Thyroid gland (tissue), 4 donors: ENCODE results near the gene CD300C. TPM values are rescaled to one million over a fixed set of nuclear protein-coding genes. Genes with fewer than 3 reads are reported as not detected.

Experiments
- DNase-seq, 2 donors: peaks; one replicate each; pipeline ENCODE4 v3.0.0-alpha.2; 2019
- H3K27ac ChIP-seq, 3 donors: fragments of 200-600 bp; sonication (generic); 1 replicate in 2 of 3; 2 replicates in 1 of 3; pipeline ENCODE4 v1.5.1; 2016 to 2019; ENCODE audit warnings: mild to moderate bottlenecking in 1 of 3, moderate library complexity in 1 of 3
- H3K27me3 ChIP-seq: fragments of 200-600 bp; sonication (generic); one replicate; pipeline ENCODE4 v1.5.1; 2019
- H3K36me3 ChIP-seq, 2 donors: fragments of 200-600 bp; sonication (generic); one replicate each; pipeline ENCODE4 v1.5.1; 2016 to 2019
- H3K4me1 ChIP-seq, 2 donors: fragments of 200-600 bp; sonication (generic); one replicate each; pipeline ENCODE4 v1.5.1; 2017 to 2019
- H3K4me3 ChIP-seq, 3 donors: fragments of 200-600 bp; sonication (generic); replicated peaks in 1 of 3; 1 replicate in 2 of 3; 2 replicates in 1 of 3; pipeline ENCODE4 v1.5.1; 2016; ENCODE audit warnings: mild to moderate bottlenecking in 1 of 3
- H3K9me3 ChIP-seq: fragments of 200-600 bp; sonication (generic); one replicate; pipeline ENCODE4 v1.5.1; 2017
- CTCF ChIP-seq, 6 experiments: fragments of 200-600 bp in 3 of 6; fragments of 450-650 bp in 3 of 6; sonication (generic) in 3 of 6; IDR thresholded peaks; one replicate each; pipeline ENCODE4 v1.5.1; 2016 to 2019; ENCODE audit warnings: antibody characterized with exemption in 6 of 6, mild to moderate bottlenecking in 2 of 6, inconsistent platforms in 1 of 6, moderate library complexity in 1 of 6
- POLR2A ChIP-seq, 2 donors: fragments of 450-650 bp; IDR thresholded peaks; one replicate each; pipeline ENCODE4 v1.6.1; 2017; ENCODE audit warnings: antibody characterized with exemption in 2 of 2, mild to moderate bottlenecking in 2 of 2, moderate library complexity in 1 of 2
- WGBS, 2 donors: methylation state at CpG; one replicate each; pipeline ENCODE4 v1.1.5; 2017; 5-methylcytosine and 5-hydroxymethylcytosine counted together
- intact Hi-C: fragments of 100-400 bp; cut with DNase I; formaldehyde crosslinking; loops from one replicate; pipeline ENCODE4 v1.15.1; 2023
- total RNA-seq, 4 donors: library from RNA; depleted of rRNA; stranded (reverse); fragments of >200 nt; gene quantifications; one replicate each; pipeline ENCODE4 v1.2.3, GENCODE V29; 2016

Gene CD300C
- total RNA-seq, 4 donors from 2014 or later: 0.45 to 1.2 (median 1.1) TPM; not detected in 1

DNA sequence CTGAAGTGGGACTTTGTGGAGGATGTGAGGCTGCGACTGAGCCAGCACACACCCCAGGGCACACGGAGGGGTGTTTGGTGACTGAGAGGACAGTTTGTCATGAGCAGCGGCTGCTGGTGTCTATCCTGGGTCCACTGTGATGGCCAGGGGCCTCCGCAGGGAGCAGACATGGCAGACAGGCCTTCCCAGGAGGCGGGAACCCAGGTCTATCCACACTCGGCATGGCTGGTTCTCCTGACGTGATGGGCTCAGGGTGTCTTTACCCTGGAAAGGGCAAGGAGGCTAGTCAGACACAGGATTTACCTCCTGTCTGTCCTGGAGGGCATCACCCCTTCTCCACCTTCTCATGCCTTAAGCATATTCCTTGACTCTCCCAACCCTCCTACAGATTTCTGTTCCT lies 671 bp upstream of the CD300C start:
- H3K36me3 ChIP-seq: no peaks in the 10 kb centered on the region
- no peaks in the 10 kb centered on the region for H3K9me3 ChIP-seq

DNA sequence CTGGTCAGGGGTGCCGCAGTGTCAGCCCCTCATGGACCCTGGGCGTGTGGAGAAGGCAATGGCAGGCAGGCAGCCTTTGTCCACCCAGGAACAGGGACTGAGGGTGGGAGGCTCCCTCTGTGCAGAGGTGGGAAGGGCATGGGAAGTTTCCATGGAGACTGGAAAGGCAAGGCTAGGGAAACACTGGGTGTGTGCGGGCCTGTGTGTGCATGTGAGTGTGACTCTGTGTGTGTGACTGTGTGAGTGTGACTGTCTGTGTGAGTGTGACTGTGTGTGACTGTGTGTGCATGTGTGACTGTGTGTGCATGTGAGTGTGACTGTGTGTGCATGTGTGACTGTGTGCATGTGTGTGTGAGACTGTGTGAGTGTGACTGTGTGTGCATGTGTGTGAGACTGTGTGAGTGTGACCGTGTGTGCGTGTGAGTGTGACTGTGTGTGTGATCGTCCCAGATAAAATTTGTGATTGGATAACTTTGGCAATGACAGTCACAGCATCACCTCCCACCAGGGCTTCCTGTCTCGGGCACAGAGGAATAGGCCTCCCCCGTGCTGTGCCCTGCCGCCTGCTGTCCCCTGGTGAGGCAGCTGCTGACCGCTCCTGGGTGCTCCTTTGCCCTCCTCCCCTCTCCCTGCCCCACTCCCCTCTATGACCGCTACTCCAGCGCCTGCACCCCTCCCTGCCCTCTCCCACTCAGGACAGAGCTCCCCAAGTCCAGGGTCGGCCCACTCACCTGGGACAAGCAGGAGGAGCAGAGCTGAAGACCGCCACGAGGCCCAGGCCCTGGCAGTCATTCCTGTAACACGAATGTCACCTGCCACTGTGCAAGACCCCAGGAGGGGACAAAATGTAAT lies 698 bp downstream of the CD300C start:
- TF ChIP-seq CTCF (IDR thresholded peaks at IDR 0.05): no peak
- no peak for TF ChIP-seq POLR2A (IDR thresholded peaks at IDR 0.05)
- H3K27me3 ChIP-seq: no peaks in the 10 kb centered on the region
- no peak for DNase-seq
- intact Hi-C loops: no loop called here
- H3K27ac ChIP-seq: peak overlapping the region in 1 of 3 donors; percentile 41
- no peaks in the 10 kb centered on the region for H3K36me3 ChIP-seq
- H3K4me3 ChIP-seq: no peak overlapping the region
- H3K9me3 ChIP-seq: no peaks in the 10 kb centered on the region
- 84 to 87% methylated on average over 15 to 16 of the region's 16 CpGs for WGBS, 2 donors
- peaks cover 0 to 8% of the 10 kb centered on the region in 2 donors for H3K4me1 ChIP-seq

More for the DNA sequence above, 671 bp upstream of the CD300C start:
- H3K27me3 ChIP-seq: no peaks in the 10 kb centered on the region
- no peak for TF ChIP-seq CTCF (IDR thresholded peaks at IDR 0.05)
- TF ChIP-seq POLR2A (IDR thresholded peaks at IDR 0.05): no peak
- DNase-seq: no peak
- no peak overlapping the region for H3K4me3 ChIP-seq
- WGBS, 2 donors: 92% methylated on average over 6 to 7 of the region's 7 CpGs
- intact Hi-C loops: no loop called here
- peaks cover 0 to 8% of the 10 kb centered on the region in 2 donors for H3K4me1 ChIP-seq
- no peak overlapping the region for H3K27ac ChIP-seq

DNA sequence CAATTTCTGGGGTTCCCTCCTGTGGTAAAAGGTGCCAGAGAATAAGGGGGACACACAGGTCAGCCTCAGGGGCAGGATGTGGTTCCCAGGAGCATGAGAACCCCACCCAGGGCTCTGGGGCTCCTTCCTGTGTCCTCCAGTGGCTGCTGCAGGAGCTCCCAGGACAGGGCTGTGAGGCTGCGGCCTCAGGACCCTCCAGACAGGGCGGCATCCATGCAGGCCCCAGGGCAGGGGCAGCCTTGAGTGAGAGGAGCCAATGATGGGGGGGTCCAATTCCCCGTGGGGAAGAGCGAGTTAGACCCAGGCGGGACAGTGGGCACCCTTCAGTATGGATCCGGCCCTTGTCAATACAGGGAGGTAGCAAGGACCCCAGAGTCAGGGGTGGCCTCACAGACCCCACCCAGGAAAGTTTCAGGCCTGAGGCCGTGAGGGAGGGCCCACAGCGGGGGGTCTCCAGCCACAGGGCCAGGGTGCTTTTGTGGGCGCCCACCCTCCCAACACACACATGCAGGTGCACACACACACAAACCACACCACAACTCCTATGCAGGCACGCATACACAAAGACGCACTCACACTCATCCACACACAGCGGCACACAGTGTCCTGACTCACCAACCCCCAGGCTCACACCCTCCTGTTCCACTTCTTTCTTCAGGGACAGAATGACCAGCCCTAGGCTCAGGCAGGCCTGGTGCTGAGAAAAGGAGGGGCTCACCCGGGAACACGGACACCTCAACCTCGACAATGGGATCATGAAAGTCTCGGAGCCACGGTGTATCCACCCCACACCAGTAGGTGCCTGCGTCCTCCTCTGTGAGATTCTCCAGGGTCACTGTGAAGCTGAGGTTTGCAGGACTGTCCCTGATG lies 1.8 kb downstream of the CD300C start:
- no peaks in the 10 kb centered on the region for H3K36me3 ChIP-seq
- WGBS, 2 donors: 86 to 95% methylated on average over 9 to 13 of the region's 18 CpGs
- peaks cover 0 to 8% of the 10 kb centered on the region in 2 donors for H3K4me1 ChIP-seq
- intact Hi-C loops: no loop called here
- no peaks in the 10 kb centered on the region for H3K9me3 ChIP-seq
- no peak for DNase-seq
- TF ChIP-seq POLR2A (IDR thresholded peaks at IDR 0.05): no peak
- no peak for TF ChIP-seq CTCF (IDR thresholded peaks at IDR 0.05)
- H3K27me3 ChIP-seq: no peaks in the 10 kb centered on the region
- no peak overlapping the region for H3K4me3 ChIP-seq
- no peak overlapping the region for H3K27ac ChIP-seq

- H3K4me1 ChIP-seq: peaks cover 0 to 8% of the 10 kb centered on the region in 2 donors
- H3K9me3 ChIP-seq: no peaks in the 10 kb centered on the region
- 69 to 81% methylated on average over 12 to 13 of the region's 14 CpGs for WGBS, 2 donors
- no peak overlapping the region for H3K27ac ChIP-seq
- no peaks in the 10 kb centered on the region for H3K27me3 ChIP-seq
- no peak for TF ChIP-seq CTCF (IDR thresholded peaks at IDR 0.05)
- TF ChIP-seq POLR2A (IDR thresholded peaks at IDR 0.05): no peak
- H3K36me3 ChIP-seq: no peaks in the 10 kb centered on the region
- H3K4me3 ChIP-seq: no peak overlapping the region
- DNase-seq: no peak
- intact Hi-C loops: no loop called here
Measured at GRCh38 chr17:74543406-74543805, 2.5 kb downstream of the CD300C start.
